Hepatocyte (in vitro differentiated cells): ENCODE results near the gene FYTTD1.

Experiments used
- EZH2 ChIP-seq: fragments of 200-600 bp; sonication (generic); IDR thresholded peaks from 2 replicates; pipeline ENCODE4 v1.6.1; 2016; ENCODE audit warnings: antibody characterized with exemption, mild to moderate bottlenecking, borderline replicate concordance
- EZH2phosphoT487 ChIP-seq: fragments of 200-600 bp; sonication (generic); IDR thresholded peaks from one replicate; pipeline ENCODE4 v1.6.1; 2018; ENCODE audit warnings: antibody characterized with exemption, mild to moderate bottlenecking, low read depth, moderate library complexity; ENCODE audit not compliant: unreplicated experiment, severe bottlenecking
- TF ChIP-seq, protein P1 (sequence below): fragments of 200-600 bp; sonication (generic); IDR thresholded peaks from 2 replicates; pipeline ENCODE4 v1.5.1; 2016; ENCODE audit warnings: antibody characterized with exemption, mild to moderate bottlenecking; ENCODE audit not compliant: poor library complexity

DNA sequence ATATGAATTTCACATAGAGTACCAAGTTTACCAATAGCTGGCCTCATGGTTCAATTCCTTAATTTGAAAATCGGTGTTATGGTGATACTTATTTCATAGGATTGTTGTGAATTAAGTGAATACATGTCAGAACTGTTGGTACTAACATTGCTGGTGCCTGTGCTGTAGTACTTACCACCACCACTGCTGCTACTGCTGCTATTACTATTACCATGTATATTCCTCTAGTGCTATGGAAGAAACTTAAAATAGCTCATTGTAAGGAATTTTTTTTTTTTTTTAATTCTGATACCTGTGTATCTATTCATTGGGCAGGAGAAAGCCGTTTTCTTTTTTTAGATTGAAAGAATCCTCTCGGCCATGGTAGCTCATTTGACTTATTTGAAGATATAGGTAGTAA is 3.6 kb downstream of the FYTTD1 start:
- TF ChIP-seq, protein P1, sequence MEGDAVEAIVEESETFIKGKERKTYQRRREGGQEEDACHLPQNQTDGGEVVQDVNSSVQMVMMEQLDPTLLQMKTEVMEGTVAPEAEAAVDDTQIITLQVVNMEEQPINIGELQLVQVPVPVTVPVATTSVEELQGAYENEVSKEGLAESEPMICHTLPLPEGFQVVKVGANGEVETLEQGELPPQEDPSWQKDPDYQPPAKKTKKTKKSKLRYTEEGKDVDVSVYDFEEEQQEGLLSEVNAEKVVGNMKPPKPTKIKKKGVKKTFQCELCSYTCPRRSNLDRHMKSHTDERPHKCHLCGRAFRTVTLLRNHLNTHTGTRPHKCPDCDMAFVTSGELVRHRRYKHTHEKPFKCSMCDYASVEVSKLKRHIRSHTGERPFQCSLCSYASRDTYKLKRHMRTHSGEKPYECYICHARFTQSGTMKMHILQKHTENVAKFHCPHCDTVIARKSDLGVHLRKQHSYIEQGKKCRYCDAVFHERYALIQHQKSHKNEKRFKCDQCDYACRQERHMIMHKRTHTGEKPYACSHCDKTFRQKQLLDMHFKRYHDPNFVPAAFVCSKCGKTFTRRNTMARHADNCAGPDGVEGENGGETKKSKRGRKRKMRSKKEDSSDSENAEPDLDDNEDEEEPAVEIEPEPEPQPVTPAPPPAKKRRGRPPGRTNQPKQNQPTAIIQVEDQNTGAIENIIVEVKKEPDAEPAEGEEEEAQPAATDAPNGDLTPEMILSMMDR = no peak
- no peak for TF ChIP-seq EZH2
- no peak for TF ChIP-seq EZH2phosphoT487
